Measurements from ENCODE around the gene XCL1.
"Not testable (repeated sequence)": the region's sequence is repeated elsewhere in the genome, so short reads cannot be mapped to it uniquely, and the experiment has no call there.

Gene XCL1, protein sequence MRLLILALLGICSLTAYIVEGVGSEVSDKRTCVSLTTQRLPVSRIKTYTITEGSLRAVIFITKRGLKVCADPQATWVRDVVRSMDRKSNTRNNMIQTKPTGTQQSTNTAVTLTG

GRCh38 chr1:168576245-168576688 is at the start of gene XCL1:
Gene XCL1, plus strand, starts transcription at chr1:168576605. Its CDS starts 33 bp downstream, at chr1:168576638.
- not testable (repeated sequence) for DNase-seq (ENCODE audit: extremely low read depth, low read depth); H3K4me3 ChIP-seq (replicated peaks; ENCODE audit: low read depth, low read length)

- no peak overlapping the region for H3K4me3 ChIP-seq (replicated peaks; ENCODE audit: low read depth, low read length)
- no peak for DNase-seq (ENCODE audit: extremely low read depth, low read depth)
- TF ChIP-seq, protein P1, sequence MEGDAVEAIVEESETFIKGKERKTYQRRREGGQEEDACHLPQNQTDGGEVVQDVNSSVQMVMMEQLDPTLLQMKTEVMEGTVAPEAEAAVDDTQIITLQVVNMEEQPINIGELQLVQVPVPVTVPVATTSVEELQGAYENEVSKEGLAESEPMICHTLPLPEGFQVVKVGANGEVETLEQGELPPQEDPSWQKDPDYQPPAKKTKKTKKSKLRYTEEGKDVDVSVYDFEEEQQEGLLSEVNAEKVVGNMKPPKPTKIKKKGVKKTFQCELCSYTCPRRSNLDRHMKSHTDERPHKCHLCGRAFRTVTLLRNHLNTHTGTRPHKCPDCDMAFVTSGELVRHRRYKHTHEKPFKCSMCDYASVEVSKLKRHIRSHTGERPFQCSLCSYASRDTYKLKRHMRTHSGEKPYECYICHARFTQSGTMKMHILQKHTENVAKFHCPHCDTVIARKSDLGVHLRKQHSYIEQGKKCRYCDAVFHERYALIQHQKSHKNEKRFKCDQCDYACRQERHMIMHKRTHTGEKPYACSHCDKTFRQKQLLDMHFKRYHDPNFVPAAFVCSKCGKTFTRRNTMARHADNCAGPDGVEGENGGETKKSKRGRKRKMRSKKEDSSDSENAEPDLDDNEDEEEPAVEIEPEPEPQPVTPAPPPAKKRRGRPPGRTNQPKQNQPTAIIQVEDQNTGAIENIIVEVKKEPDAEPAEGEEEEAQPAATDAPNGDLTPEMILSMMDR (IDR thresholded peaks at IDR 0.05; ENCODE audit: low read depth, low read length, missing control alignments): no peak
Observed at GRCh38 chr1:168529518-168529917, 46.9 kb upstream of the XCL1 start.

GRCh38 chr1:168531615-168532345 is 44.6 kb upstream of the XCL1 start:
- DNase-seq (ENCODE audit: extremely low read depth, low read depth): no peak
- TF ChIP-seq, protein P1 (IDR thresholded peaks at IDR 0.05; ENCODE audit: low read depth, low read length, missing control alignments): no peak
- no peak overlapping the region for H3K4me3 ChIP-seq (replicated peaks; ENCODE audit: low read depth, low read length)

GRCh38 chr1:168535536-168535935 is 40.9 kb upstream of the XCL1 start:
- no peak for DNase-seq (ENCODE audit: extremely low read depth, low read depth)
- no peak overlapping the region for H3K4me3 ChIP-seq (replicated peaks; ENCODE audit: low read depth, low read length)
- TF ChIP-seq, protein P1 (IDR thresholded peaks at IDR 0.05; ENCODE audit: low read depth, low read length, missing control alignments): no peak

DNA sequence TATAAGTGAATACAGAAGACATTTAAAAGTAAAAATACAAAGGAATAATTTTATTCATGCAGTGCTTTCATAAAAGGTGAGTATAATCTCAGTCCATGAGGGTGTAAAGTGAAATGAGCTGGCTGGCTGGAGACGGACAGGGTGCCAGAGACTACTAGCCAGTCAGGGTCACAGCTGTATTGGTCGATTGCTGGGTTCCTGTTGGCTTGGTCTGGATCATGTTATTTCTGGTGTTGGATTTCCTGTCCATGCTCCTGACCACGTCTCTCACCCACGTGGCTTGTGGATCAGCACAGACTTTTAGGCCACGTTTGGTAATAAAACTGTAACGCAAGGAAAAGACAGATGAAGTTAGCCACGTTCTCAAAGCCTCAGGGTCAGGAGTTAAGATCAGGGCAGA is 35.6 kb upstream of the XCL1 start:
- DNase-seq (ENCODE audit: extremely low read depth, low read depth); H3K4me3 ChIP-seq (replicated peaks; ENCODE audit: low read depth, low read length): not testable (repeated sequence)

- DNase-seq (ENCODE audit: extremely low read depth, low read depth); H3K4me3 ChIP-seq (replicated peaks; ENCODE audit: low read depth, low read length): not testable (repeated sequence)
Observed at GRCh38 chr1:168542978-168543377, 33.4 kb upstream of the XCL1 start.

DNA sequence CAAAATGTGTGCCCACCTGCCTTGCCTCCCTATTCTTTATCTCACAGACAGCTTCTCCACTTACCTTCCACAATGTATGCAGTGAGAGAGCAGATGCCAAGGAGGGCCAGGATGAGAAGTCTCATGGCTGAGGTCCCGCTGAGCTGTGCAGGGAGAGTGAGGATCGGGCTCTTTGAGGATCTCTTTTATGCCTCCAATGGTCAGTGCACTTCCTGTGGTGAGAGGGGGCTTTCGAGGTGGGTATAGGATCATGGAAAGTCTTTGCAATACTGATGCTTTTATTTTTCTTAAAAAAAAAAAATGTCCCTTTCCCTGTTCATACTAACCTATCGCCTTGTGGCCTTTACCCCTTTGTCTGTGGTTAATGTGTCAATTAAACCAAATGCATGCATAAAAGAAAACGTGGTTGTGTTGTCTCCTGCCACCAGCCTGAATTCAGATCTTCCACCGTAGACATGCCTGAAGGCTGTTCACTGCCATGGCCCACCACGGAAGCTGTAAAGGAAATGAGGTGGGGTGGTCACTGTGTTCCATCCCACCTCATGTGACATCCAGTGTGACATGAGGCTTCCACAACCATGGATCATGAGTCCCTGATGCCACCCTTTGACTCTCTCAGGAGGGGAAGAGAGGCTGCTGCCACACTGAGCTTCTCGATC is 32.4 kb upstream of the XCL1 start, which contains the start of gene XCL2:
XCL2 (minus strand) TSS at position 158 of the 659 bp plus-strand sequence; CDS start at position 125, 33 bp downstream.
- not testable (repeated sequence) for H3K4me3 ChIP-seq (replicated peaks; ENCODE audit: low read depth, low read length); DNase-seq (ENCODE audit: extremely low read depth, low read depth)

DNA sequence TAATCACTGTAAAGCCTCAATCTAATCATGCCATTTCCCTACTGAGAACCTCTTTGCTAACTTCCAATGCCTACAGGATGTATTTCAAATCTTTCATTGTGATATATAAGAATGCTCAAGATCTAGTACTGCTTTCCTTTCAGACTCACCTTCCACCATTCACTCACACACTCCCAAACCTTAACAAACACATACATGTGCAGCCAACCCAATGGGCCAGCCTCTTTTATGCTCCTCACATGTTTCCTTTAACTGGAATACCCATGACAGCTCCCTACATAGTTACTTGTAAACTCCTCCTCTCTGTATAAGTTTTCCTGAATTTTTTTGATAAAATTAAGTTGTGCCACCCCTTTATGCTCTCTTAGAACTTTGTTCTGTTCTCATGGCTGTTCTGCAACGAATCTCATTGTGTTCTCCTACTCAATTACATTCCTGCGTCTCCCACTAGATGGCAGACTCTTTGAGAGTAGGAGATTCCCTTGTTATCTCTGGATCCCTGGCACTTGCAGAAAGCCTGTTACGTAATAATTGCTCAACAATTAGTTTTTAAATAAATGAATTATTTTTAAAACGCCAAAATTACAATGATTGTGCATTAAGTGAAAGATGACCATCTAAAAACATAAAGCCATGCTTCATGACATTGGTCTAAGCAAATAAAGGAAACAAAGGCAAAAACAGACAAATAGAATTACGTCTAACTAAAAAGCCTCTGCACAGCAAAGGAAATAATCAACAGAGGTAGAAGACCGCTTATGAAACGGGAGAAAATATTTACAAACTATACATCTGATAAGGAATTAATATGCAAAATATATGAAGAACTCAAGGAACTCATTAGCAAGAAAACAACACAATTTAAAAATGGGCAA is 30.5 kb upstream of the XCL1 start:
- H3K4me3 ChIP-seq (replicated peaks; ENCODE audit: low read depth, low read length); DNase-seq (ENCODE audit: extremely low read depth, low read depth): not testable (repeated sequence)
- TF ChIP-seq, protein P1 (IDR thresholded peaks at IDR 0.05; ENCODE audit: low read depth, low read length, missing control alignments): peak; percentile 37

GRCh38 chr1:168546553-168546895 is 29.9 kb upstream of the XCL1 start:
- H3K4me3 ChIP-seq (replicated peaks; ENCODE audit: low read depth, low read length); DNase-seq (ENCODE audit: extremely low read depth, low read depth): not testable (repeated sequence)
